Measurements from ENCODE around the gene IGLL5.
A peak's percentile ranks its signal among the peaks of the same experiment; 100 is the strongest.
"Not testable (repeated sequence)": the region's sequence is repeated elsewhere in the genome, so short reads cannot be mapped to it uniquely, and the experiment has no call there.

IGLL5 gene

GRCh38 chr22:22916215-22916951 lies 28.8 kb downstream of the IGLL5 start:
- peak; percentile 22 for DNase-seq

- no peak for DNase-seq
Observed at GRCh38 chr22:22916952-22917290, 29.3 kb downstream of the IGLL5 start.

GRCh38 chr22:22917377-22917776 lies 29.8 kb downstream of the IGLL5 start:
- no peak for DNase-seq

- no peak for DNase-seq
Observed at GRCh38 chr22:22918297-22918965, 30.8 kb downstream of the IGLL5 start.

- DNase-seq: no peak
Observed at GRCh38 chr22:22919041-22919440, 31.4 kb downstream of the IGLL5 start.

GRCh38 chr22:22920104-22920654 lies 32.6 kb downstream of the IGLL5 start:
- DNase-seq: no peak

- no peak for DNase-seq
Observed at GRCh38 chr22:22920910-22921550, 33.4 kb downstream of the IGLL5 start.

- DNase-seq: no peak
Observed at GRCh38 chr22:22921575-22921974, 34.0 kb downstream of the IGLL5 start.

- not testable (repeated sequence) for DNase-seq
Observed at GRCh38 chr22:22922092-22922953, 34.7 kb downstream of the IGLL5 start.

- DNase-seq: no peak
Observed at GRCh38 chr22:22922954-22923319, 35.3 kb downstream of the IGLL5 start.

- DNase-seq: no peak
Observed at GRCh38 chr22:22923379-22923778, 35.8 kb downstream of the IGLL5 start.

GRCh38 chr22:22923930-22924329 lies 36.3 kb downstream of the IGLL5 start:
- no peak for DNase-seq

- DNase-seq: no peak
Observed at GRCh38 chr22:22924369-22925145, 36.9 kb downstream of the IGLL5 start.

- DNase-seq: no peak
Observed at GRCh38 chr22:22925146-22925804, 37.7 kb downstream of the IGLL5 start.

GRCh38 chr22:22925805-22926369 lies 38.3 kb downstream of the IGLL5 start:
- no peak for DNase-seq

- DNase-seq: no peak
Observed at GRCh38 chr22:22926370-22927195, 39.0 kb downstream of the IGLL5 start.

- no peak for DNase-seq
Observed at GRCh38 chr22:22927196-22927887, 39.7 kb downstream of the IGLL5 start.

- no peak for DNase-seq
Observed at GRCh38 chr22:22927888-22928665, 40.5 kb downstream of the IGLL5 start.

Data from NCI-H146 (cell line).